HCT116 (cell line): ENCODE data around the gene NCMAP. TPM values are rescaled to one million over a fixed set of nuclear protein-coding genes. Genes with fewer than 3 reads are reported as not detected.

Experiments used
- ATAC-seq: fragments of 200-7000 bp; cut with Tn5 transposase; 2 replicates; pipeline ENCODE4 v1.9.1; 2020; ENCODE audit warnings: mild to moderate bottlenecking, moderate library complexity
- BruUV-seq: library from RNA; stranded (reverse); fragments of 400-500 nt; replicated peaks from 2 replicates; lab custom pipeline; 2021; lab: Mats Ljungman, UMichigan
- CTCF ChIA-PET: fragments of 300-600 bp; sonication (Branson Sonifier 250); formaldehyde crosslinking; loops from one replicate; lab custom pipeline; 2021; ENCODE audit warnings: antibody characterized with exemption; lab: Charles Lee
- POLR2A ChIA-PET: fragments of 300-600, 350-600 bp; sonication (Branson Sonifier 250); formaldehyde crosslinking; loops from one replicate; lab custom pipeline; 2021; ENCODE audit warnings: antibody characterized with exemption; lab: Charles Lee
- RAD21 ChIA-PET, 2 experiments: fragments of 300-600 bp; sonication (Branson Sonifier 250); formaldehyde crosslinking; loops; one replicate each; lab custom pipeline; 2023; ENCODE audit warnings: low total read pairs in 2 of 2; ENCODE audit not compliant: uncharacterized antibody in 2 of 2, unreplicated experiment in 2 of 2, low non-redundant PET in 1 of 2; lab: Charles Lee
- DNase-seq: peaks from one replicate; pipeline ENCODE4 v3.0.0-alpha.2; 2010; ENCODE audit warnings: low read depth, low spot score
- H2AFZ ChIP-seq: fragments of 200-600 bp; shearing (Covaris generic), sonication (generic); 2 replicates; pipeline ENCODE4 v1.6.1; 2017; ENCODE audit warnings: low read depth, mixed run types, mixed read lengths, antibody characterized with exemption, low read length; ENCODE audit not compliant: poor library complexity, severe bottlenecking
- H3K27ac ChIP-seq: 2 replicates; pipeline ENCODE4 v1.5.1; 2012; ENCODE audit warnings: low read depth, low read length
- H3K27me3 ChIP-seq: fragments of 200-600 bp; sonication (generic); 2 replicates; pipeline ENCODE4 v1.6.1; 2016; ENCODE audit warnings: mixed run types, low read length, mixed read lengths; ENCODE audit not compliant: insufficient read depth
- H3K36me3 ChIP-seq, 2 experiments: fragments of 200-500 bp in 1 of 2; fragments of 200-600 bp in 1 of 2; sonication (Bioruptor generic) in 1 of 2; sonication (generic) in 1 of 2; 2 replicates each; pipeline versions ENCODE4 v1.5.1 to v1.6.1; 2014 to 2016; ENCODE audit warnings: low read length in 2 of 2, inconsistent platforms in 1 of 2, mixed read lengths in 1 of 2, mixed run types in 1 of 2; ENCODE audit not compliant: insufficient read depth in 2 of 2, control insufficient read depth in 1 of 2
- H3K4me1 ChIP-seq, 2 experiments: fragments of 200-600 bp in 1 of 2; sonication (generic) in 1 of 2; 2 replicates each; pipeline versions ENCODE4 v1.5.1 to v1.6.1; 2012 to 2017; ENCODE audit warnings: low read length in 2 of 2, inconsistent platforms in 1 of 2, mild to moderate bottlenecking in 1 of 2, mixed read lengths in 1 of 2, mixed run types in 1 of 2, moderate library complexity in 1 of 2; ENCODE audit not compliant: insufficient read depth in 2 of 2, control insufficient read depth in 1 of 2
- H3K4me2 ChIP-seq: fragments of 200-600 bp; sonication (generic); 2 replicates; pipeline ENCODE4 v1.6.1; 2017; ENCODE audit warnings: mixed run types, low read length, mixed read lengths
- H3K4me3 ChIP-seq, 2 experiments: fragments of 200-600 bp in 1 of 2; sonication (generic) in 1 of 2; replicated peaks in 1 of 2; 2 replicates each; pipeline ENCODE4 v1.5.1; 2011 to 2016; ENCODE audit warnings: low read length in 2 of 2, control low read depth in 1 of 2, low read depth in 1 of 2, mild to moderate bottlenecking in 1 of 2, mixed read lengths in 1 of 2, mixed run types in 1 of 2
- H3K79me2 ChIP-seq: fragments of 200-600 bp; sonication (generic); 2 replicates; pipeline ENCODE4 v1.6.1; 2017; ENCODE audit warnings: mild to moderate bottlenecking, mixed run types, low read length, moderate library complexity, mixed read lengths; ENCODE audit not compliant: insufficient read depth
- H3K9ac ChIP-seq: fragments of 200-600 bp; sonication (generic); 2 replicates; pipeline ENCODE4 v1.6.1; 2016; ENCODE audit warnings: low read length, mixed read lengths
- H3K9me2 ChIP-seq: fragments of 200-600 bp; sonication (generic), shearing (Covaris generic); 2 replicates; pipeline ENCODE4 v1.6.1; 2017; ENCODE audit warnings: mixed run types, mild to moderate bottlenecking, moderate library complexity; ENCODE audit not compliant: insufficient read depth
- H3K9me3 ChIP-seq, 2 experiments: fragments of 200-500 bp in 1 of 2; fragments of 200-600 bp in 1 of 2; sonication (Bioruptor generic) in 1 of 2; sonication (generic) in 1 of 2; 2 replicates each; pipeline ENCODE4 v1.6.1; 2014 to 2017; ENCODE audit warnings: low read length in 2 of 2, mixed read lengths in 2 of 2, inconsistent platforms in 1 of 2, low read depth in 1 of 2, mild to moderate bottlenecking in 1 of 2, mixed run types in 1 of 2, moderate library complexity in 1 of 2; ENCODE audit not compliant: control insufficient read depth in 1 of 2, insufficient read depth in 1 of 2
- H4K20me1 ChIP-seq: fragments of 200-600 bp; sonication (generic), shearing (Covaris generic); 2 replicates; pipeline ENCODE4 v1.6.1; 2017; ENCODE audit warnings: mixed run types, mild to moderate bottlenecking, moderate library complexity; ENCODE audit not compliant: insufficient read depth
- CBX3 ChIP-seq: IDR thresholded peaks from 2 replicates; pipeline ENCODE4 v1.6.1; 2012; ENCODE audit warnings: low read depth
- CEBPB ChIP-seq: IDR thresholded peaks from 2 replicates; pipeline ENCODE4 v1.6.1; 2012; ENCODE audit warnings: low read depth
- EGR1 ChIP-seq: IDR thresholded peaks from 2 replicates; pipeline ENCODE4 v1.6.1; 2012; ENCODE audit warnings: low read depth
- ELF1 ChIP-seq: IDR thresholded peaks from 2 replicates; pipeline ENCODE4 v1.6.1; 2012; ENCODE audit warnings: low read depth, borderline replicate concordance
- EZH2phosphoT487 ChIP-seq: fragments of 200-600 bp; IDR thresholded peaks from 2 replicates; pipeline ENCODE4 v1.6.1; 2018; ENCODE audit warnings: antibody characterized with exemption, borderline replicate concordance
- JUND ChIP-seq: IDR thresholded peaks from 2 replicates; pipeline ENCODE4 v1.6.1; 2012
- POLR2AphosphoS5 ChIP-seq: IDR thresholded peaks from 2 replicates; pipeline ENCODE4 v1.6.1; 2011; ENCODE audit warnings: mild to moderate bottlenecking, low read depth, low read length, moderate library complexity
- RAD21 ChIP-seq: IDR thresholded peaks from 2 replicates; pipeline ENCODE4 v1.6.1; 2012; ENCODE audit warnings: low read depth, mild to moderate bottlenecking
- SIN3A ChIP-seq: IDR thresholded peaks from 2 replicates; pipeline ENCODE4 v1.6.1; 2012; ENCODE audit warnings: low read depth
- YY1 ChIP-seq: IDR thresholded peaks from 2 replicates; pipeline ENCODE4 v1.6.1; 2011; ENCODE audit warnings: low read length, low read depth, moderate library complexity, mild to moderate bottlenecking; ENCODE audit not compliant: insufficient replicate concordance; ENCODE audit errors: extremely low read depth
- ZFX ChIP-seq: fragments of 450-650 bp; IDR thresholded peaks from 2 replicates; pipeline ENCODE4 v1.6.1; 2017
- ZNF274 ChIP-seq: fragments of 200-500 bp; sonication (Bioruptor generic); IDR thresholded peaks from 2 replicates; pipeline ENCODE4 v1.6.1; 2014; ENCODE audit warnings: mild to moderate bottlenecking, low read depth, low read length, inconsistent platforms
- intact Hi-C: fragments of 100-400 bp; cut with micrococcal nuclease; formaldehyde crosslinking; loops from 2 replicates; pipeline ENCODE4 v1.10.0; 2022
- total RNA-seq: library from RNA; stranded (reverse); gene quantifications from one replicate; pipeline ENCODE4 v1.2.1, GENCODE V29; 2021; ENCODE audit not compliant: unreplicated experiment
- TF ChIP-seq, protein P1 (sequence below), 3 experiments: fragments of 200-600 bp in 1 of 3; sonication (generic) in 1 of 3; IDR thresholded peaks in 2 of 3; conservative IDR thresholded peaks in 1 of 3; 2 replicates each; pipeline ENCODE4 v1.5.1; 2012 to 2017; ENCODE audit warnings: low read depth in 2 of 3, low read length in 2 of 3, antibody characterized with exemption in 1 of 3, borderline replicate concordance in 1 of 3, control low read depth in 1 of 3, mild to moderate bottlenecking in 1 of 3, mixed read lengths in 1 of 3, mixed run types in 1 of 3, moderate library complexity in 1 of 3; ENCODE audit not compliant: insufficient read depth in 1 of 3
- TF ChIP-seq, protein P2 (sequence below): IDR thresholded peaks from 2 replicates; pipeline ENCODE4 v1.6.1; 2011; ENCODE audit warnings: mild to moderate bottlenecking, low read length, moderate library complexity; ENCODE audit not compliant: insufficient replicate concordance; ENCODE audit errors: extremely low read depth
- TF ChIP-seq, protein P3 (sequence below): IDR thresholded peaks from 2 replicates; pipeline ENCODE4 v1.6.1; 2012

The NCMAP gene
- total RNA-seq, 1 experiment from 2014 or later = 0.84 TPM

DNA sequence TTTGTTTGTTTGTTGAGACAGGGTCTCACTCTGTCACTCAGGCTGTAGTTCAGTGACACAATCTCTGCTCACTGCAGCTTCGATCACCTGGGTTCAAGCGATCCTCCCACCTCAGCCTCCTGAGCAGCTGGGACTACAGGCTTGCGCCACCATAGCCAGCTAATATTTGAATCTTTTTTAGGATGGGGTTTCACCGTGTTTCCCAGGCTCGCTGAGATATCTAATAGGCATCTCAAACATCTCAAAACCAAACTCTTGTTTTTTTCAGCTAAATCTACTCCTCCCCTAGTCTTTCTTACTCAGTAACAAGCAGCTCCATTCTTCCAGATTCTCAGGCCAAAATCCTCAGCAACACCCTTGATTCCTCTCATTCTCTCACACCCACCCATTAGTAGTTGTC, 65.2 kb downstream of the NCMAP start:
- BruUV-seq = no TSS peak
- CTCF ChIA-PET = no interaction called here
- POLR2A ChIA-PET = no interaction called here

More for the DNA sequence above, 65.2 kb downstream of the NCMAP start:
- H3K9ac ChIP-seq = no peak overlapping the region
- TF ChIP-seq RAD21 (no peak), POLR2AphosphoS5 (no peak), EZH2phosphoT487 (no peak), ELF1 (no peak), JUND (no peak), EGR1 (no peak), ZNF274 (no peak), SIN3A (no peak), CBX3 (no peak), ZFX (no peak), CEBPB (no peak), YY1 (no peak)
- TF ChIP-seq, protein P1, sequence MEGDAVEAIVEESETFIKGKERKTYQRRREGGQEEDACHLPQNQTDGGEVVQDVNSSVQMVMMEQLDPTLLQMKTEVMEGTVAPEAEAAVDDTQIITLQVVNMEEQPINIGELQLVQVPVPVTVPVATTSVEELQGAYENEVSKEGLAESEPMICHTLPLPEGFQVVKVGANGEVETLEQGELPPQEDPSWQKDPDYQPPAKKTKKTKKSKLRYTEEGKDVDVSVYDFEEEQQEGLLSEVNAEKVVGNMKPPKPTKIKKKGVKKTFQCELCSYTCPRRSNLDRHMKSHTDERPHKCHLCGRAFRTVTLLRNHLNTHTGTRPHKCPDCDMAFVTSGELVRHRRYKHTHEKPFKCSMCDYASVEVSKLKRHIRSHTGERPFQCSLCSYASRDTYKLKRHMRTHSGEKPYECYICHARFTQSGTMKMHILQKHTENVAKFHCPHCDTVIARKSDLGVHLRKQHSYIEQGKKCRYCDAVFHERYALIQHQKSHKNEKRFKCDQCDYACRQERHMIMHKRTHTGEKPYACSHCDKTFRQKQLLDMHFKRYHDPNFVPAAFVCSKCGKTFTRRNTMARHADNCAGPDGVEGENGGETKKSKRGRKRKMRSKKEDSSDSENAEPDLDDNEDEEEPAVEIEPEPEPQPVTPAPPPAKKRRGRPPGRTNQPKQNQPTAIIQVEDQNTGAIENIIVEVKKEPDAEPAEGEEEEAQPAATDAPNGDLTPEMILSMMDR (IDR thresholded peaks at IDR 0.05 in 2 of 3, conservative IDR thresholded peaks at IDR 0.05 in 1 of 3; ENCODE audit: borderline replicate concordance in 1 of 3, insufficient read depth in 1 of 3, low read depth in 2 of 3, low read length in 2 of 3) = no peak
- TF ChIP-seq, protein P2, sequence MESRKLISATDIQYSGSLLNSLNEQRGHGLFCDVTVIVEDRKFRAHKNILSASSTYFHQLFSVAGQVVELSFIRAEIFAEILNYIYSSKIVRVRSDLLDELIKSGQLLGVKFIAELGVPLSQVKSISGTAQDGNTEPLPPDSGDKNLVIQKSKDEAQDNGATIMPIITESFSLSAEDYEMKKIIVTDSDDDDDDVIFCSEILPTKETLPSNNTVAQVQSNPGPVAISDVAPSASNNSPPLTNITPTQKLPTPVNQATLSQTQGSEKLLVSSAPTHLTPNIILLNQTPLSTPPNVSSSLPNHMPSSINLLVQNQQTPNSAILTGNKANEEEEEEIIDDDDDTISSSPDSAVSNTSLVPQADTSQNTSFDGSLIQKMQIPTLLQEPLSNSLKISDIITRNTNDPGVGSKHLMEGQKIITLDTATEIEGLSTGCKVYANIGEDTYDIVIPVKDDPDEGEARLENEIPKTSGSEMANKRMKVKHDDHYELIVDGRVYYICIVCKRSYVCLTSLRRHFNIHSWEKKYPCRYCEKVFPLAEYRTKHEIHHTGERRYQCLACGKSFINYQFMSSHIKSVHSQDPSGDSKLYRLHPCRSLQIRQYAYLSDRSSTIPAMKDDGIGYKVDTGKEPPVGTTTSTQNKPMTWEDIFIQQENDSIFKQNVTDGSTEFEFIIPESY = no peak
- TF ChIP-seq, protein P3, sequence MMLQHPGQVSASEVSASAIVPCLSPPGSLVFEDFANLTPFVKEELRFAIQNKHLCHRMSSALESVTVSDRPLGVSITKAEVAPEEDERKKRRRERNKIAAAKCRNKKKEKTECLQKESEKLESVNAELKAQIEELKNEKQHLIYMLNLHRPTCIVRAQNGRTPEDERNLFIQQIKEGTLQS = no peak
- TF ChIP-seq, all 23 proteins: peak for 0
- Histone ChIP-seq H3K36me3 (no peaks in the 10 kb centered on the region), H3K79me2 (no peaks in the 10 kb centered on the region), H2AFZ (no peak overlapping the region), H3K9me2 (no peaks in the 10 kb centered on the region), H3K4me2 (no peak overlapping the region), H4K20me1 (no peaks in the 10 kb centered on the region), H3K27ac (no peak overlapping the region), H3K27me3 (no peaks in the 10 kb centered on the region), H3K4me3 (no peak overlapping the region), H3K4me1 (no peaks in the 10 kb centered on the region), H3K9me3 (no peaks in the 10 kb centered on the region)
- ATAC-seq = no peak
- RAD21 ChIA-PET = no interaction called here
- no peak for DNase-seq
- intact Hi-C loops = no loop called here
